ELR (cell line): Measurements from ENCODE around the gene MANSC4.

Experiments
- DNase-seq: peaks from one replicate; pipeline ENCODE4 v3.0.0-alpha.2; 2015; ENCODE audit warnings: low read depth

MANSC4 gene

GRCh38 chr12:27779920-27780611, at the start of gene MANSC4, which contains the start of gene KLHL42:
Gene MANSC4 (minus strand): TSS chr12:27780236. CDS start chr12:27771276, 8,960 bp downstream.
Gene KLHL42 (plus strand): TSS chr12:27780233. CDS start chr12:27780331, 98 bp downstream.
- DNase-seq = peak; percentile 83

GRCh38 chr12:27828196-27828595, 48.2 kb upstream of the MANSC4 start:
- DNase-seq = peak; percentile 84

- DNase-seq = peak; percentile 35
Measured at GRCh38 chr12:27826076-27826475, 46.0 kb upstream of the MANSC4 start.

DNA sequence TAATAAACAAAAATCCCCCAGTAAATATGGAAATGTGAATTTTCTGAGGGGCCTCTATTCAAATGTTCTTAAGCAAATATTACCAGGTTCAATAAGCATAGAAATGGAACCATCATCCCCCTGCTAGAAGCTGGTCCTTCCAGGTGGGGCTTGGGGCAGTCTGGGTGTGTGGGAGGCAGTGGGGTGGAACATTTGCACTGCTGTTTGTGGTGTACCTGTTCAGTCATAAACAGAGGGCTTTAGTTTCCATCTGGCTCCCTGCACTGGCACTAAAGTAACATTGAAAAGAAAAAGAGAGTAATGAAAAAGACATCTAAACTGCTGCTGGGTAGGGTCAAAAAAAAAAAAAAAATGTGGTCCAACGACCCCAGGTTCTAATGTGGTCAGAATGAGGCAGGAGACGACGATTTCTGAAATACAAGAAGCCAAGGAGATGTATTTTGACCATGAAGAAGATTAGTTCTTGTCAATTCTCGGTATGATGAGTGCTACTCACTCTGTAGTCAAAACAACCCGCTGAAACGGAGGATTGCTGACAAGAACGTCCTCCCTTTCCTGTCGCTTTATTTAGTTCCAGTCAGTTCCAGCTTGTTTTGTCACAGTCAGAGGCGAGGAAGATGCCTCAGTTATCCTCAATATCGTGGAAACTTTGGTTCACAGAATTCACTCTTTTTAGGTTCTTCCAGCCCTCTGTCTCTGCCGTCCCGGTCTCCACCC, 44.2 kb upstream of the MANSC4 start:
- no peak for DNase-seq

DNA sequence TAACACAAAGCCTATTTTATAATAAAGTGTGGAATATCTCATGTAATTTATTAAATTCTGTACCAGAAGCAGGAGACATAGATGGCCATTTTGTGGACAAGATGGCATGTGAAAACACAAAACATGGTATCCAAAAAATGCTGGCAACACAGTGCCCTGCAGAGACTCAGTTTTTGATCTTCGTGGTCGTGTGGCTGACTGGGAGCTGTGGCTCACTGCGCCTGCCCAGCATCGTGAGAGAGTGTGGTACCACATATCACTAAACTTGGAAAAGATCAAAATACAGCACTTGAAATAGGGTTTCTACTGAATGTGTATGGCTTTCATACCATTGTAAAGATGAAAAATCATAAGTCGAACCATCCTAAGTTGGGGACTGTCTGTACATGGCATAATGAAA, 43.0 kb upstream of the MANSC4 start:
- DNase-seq = no peak

DNA sequence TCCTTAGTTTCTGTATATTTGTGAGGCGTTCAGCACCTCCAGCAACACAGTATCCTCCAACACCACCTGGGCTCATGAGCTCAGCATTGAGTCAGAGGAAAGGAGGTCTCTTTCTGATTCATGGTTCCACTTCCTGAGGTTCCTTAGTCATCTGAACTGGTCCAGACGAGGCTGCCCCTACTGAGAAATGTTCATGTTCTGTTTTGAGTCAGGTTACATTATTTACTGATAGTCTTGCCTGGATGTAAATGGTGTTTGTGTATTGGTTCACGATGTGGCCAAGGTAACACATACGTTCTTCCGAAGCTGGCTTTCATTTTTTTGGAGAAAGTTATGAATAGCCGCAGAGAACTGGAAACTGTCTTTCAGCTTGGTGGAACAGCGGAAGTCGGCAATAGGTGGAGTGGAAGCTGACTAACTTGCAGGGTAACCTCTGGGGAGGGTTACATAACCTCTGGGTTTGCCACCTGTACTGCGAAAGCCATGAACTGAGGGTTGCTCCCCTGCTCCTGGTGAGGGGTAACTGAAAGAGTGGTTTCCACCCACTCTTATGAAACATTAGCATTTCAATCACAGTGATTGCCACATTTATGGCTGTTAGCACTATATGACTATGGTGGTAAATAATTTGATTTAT, 42.2 kb upstream of the MANSC4 start:
- peak; percentile 98 for DNase-seq

DNA sequence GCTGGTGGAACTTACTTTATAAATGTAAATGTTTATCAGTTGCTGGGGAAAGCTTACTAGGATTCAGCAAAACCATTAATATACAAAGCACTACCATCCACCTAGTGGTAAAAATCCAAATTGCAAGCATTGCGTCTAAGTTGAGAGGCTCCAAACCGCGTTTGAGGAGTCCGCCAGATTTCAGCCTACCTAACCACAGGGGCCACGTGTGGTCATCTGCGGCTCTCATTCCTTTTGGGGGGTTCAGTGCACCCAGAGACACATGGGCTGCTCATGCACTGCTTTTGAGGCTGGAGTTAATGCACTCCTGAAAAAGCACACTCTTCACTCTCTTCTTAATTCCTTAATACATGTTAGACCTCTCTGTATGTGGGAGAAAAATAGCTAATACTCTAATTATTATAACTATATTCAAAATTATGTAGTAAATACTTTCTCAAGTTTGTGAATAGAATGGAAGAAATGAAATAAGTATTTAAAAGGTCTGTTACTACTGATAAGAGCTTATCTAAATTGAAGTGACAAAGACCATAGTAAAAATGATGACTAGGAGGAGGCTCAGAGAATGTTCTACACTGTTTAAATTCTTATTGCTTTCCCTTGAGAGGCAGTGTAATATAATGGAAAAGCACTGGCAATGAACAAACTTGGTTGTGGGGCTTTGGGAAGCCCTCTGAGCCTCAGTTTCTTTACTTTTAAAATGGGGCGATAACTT, 41.4 kb upstream of the MANSC4 start:
- peak; percentile 91 for DNase-seq

GRCh38 chr12:27820564-27820963, 40.5 kb upstream of the MANSC4 start:
- DNase-seq = no peak

GRCh38 chr12:27818401-27818918, 38.4 kb upstream of the MANSC4 start:
- peak; percentile 28 for DNase-seq

- DNase-seq = no peak
Measured at GRCh38 chr12:27817766-27818165, 37.7 kb upstream of the MANSC4 start.

- DNase-seq = no peak
Measured at GRCh38 chr12:27814851-27815591, 35.0 kb upstream of the MANSC4 start.

- peak; percentile 37 for DNase-seq
Measured at GRCh38 chr12:27814411-27814810, 34.4 kb upstream of the MANSC4 start.

DNA sequence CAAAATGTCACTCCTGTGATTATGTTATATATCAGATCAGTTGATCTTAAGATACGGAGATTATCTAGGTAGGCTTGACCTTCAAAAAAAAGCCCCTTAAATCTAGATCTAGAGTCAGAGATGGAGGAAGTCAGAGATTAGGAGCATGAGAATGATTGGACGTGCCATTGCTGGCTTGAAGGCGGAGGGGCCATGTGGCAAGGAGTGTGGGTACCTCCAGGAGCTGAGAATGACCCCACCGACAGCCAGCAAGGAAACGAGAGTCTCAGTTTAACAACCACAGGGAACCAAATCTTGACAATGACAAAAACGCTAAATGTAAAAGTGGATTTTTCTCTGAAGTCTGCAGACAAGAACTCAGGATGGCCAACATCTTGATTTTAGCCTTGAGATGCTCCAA, 32.5 kb upstream of the MANSC4 start:
- DNase-seq = no peak

- DNase-seq = no peak
Measured at GRCh38 chr12:27810756-27811155, 30.7 kb upstream of the MANSC4 start.

DNA sequence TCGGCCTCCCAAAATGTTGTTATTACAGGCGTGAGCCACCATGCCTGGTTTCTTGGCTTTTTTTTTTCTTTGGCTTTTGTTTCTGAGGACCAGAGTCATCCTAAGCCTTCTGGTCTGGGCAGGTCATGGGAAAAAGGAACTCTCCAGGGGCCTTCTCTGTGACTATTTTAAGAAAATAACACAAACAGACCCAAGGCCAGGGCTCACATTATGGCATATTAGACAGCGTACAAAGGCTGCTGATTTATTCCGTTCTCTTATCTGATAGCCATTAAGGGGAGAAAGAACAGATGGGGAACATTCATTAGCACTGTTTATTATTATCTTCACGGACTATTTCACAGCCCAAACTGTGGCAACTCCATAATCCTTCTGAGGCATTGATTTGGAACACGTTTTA, 28.8 kb upstream of the MANSC4 start:
- DNase-seq = no peak

GRCh38 chr12:27807063-27807703, 27.1 kb upstream of the MANSC4 start:
- DNase-seq = no peak

DNA sequence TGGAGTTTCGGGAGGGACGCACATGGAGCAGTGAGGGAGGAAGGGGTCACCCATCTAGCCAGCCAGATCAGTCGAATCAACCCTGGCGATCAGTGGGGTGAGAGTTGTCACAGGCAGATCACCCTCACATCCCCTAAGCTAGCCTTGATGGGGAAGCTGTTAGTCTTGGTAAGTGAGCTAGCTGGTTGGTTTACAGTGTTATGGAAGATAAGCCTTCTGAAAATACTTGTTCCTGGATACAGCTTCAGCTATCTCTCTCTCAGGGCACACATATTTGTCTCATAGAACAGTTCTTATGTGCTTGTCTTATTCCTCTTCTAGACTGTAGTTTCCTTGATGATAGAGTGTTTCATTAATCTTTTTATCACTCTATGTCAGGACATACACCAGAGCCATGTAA, 26.2 kb upstream of the MANSC4 start:
- no peak for DNase-seq

GRCh38 chr12:27805238-27805637, 25.2 kb upstream of the MANSC4 start:
- DNase-seq = no peak

DNA sequence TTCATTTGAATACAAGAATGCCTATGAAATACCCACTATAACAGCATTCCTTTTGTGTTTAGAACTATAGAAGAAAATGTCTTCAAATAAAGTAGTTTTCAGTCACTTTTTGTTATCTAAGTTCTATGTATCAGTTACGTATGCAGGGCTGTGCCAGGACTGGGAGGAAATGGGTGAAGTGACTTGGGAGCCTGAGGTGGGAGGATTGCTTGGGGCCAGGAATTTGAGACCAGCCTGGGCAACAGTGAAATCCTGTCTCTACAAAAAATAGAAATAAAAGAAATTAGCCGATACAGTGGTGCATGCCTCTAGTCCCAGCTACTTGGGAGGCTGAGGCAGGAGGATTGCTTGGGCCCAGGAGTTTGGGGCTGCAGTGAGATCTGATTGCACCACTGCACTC, 22.9 kb upstream of the MANSC4 start:
- DNase-seq = no peak

DNA sequence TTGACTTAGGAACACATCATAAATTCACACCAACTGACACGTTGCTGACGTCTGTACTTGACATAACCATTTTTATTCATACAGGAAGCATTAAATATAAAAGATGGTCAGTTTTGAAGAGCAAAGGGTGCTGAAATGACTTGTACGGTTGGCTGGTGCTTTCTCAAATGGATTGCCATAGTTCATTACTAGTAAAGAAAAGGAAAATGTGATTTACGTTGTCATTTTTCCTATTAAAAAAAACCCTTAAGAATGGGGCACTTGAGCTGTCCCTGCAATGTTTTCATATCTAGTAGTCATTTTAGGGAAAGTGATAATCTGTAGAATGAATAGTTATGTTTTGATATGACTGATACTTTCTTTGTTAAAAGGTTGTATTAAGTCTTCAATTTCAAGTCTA, 22.5 kb upstream of the MANSC4 start:
- no peak for DNase-seq

- no peak for DNase-seq
Measured at GRCh38 chr12:27801630-27802029, 21.6 kb upstream of the MANSC4 start.
